IMR-90 (cell line): ENCODE results near the gene NKX2-3. TPM values are rescaled to one million over a fixed set of nuclear protein-coding genes. Genes with fewer than 3 reads are reported as not detected.

Source experiments
- ATAC-seq: fragments of 200-7000 bp; cut with Tn5 transposase; 2 replicates; pipeline ENCODE4 v1.9.1; 2020; ENCODE audit warnings: low read depth, mild to moderate bottlenecking, moderate library complexity
- BruUV-seq: library from RNA; stranded (reverse); fragments of 400-500 nt; replicated peaks from 2 replicates; lab custom pipeline; 2021; lab: Mats Ljungman, UMichigan
- CTCF ChIA-PET: fragments of 300-600 bp; formaldehyde crosslinking; extraction: SDS; loops from one replicate; lab custom pipeline; 2021; ENCODE audit warnings: antibody characterized with exemption; lab: Yijun Ruan, JAX
- POLR2A ChIA-PET: fragments of 300-600 bp; sonication (Branson Sonifier 250); formaldehyde crosslinking; loops from one replicate; lab custom pipeline; 2022; ENCODE audit warnings: antibody characterized with exemption; ENCODE audit not compliant: unreplicated experiment; lab: Charles Lee
- DNase-seq: peaks from one replicate; pipeline ENCODE4 v3.0.0; 2013
- H2AFZ ChIP-seq: replicated peaks from 2 replicates; pipeline ENCODE3; 2013; ENCODE audit warnings: low read length, mild to moderate bottlenecking; ENCODE audit not compliant: poor library complexity
- H2AK5ac ChIP-seq: 2 replicates; pipeline ENCODE4 v1.6.1; 2013; ENCODE audit warnings: low read depth, low read length, inconsistent platforms
- H2AK9ac ChIP-seq: replicated peaks from 2 replicates; pipeline ENCODE3; 2013; ENCODE audit warnings: mild to moderate bottlenecking, low read depth, low read length, moderate library complexity; ENCODE audit not compliant: poor library complexity
- H2BK120ac ChIP-seq: 2 replicates; pipeline ENCODE4 v1.6.1; 2013; ENCODE audit warnings: low read depth, low read length, inconsistent platforms
- H2BK15ac ChIP-seq: 3 replicates; pipeline ENCODE4 v1.6.1; 2013; ENCODE audit warnings: low read depth, low read length, inconsistent platforms
- H2BK20ac ChIP-seq: 2 replicates; pipeline ENCODE4 v1.6.1; 2013; ENCODE audit warnings: low read depth, mild to moderate bottlenecking, inconsistent platforms, low read length, moderate library complexity
- H2BK5ac ChIP-seq: 2 replicates; pipeline ENCODE4 v1.6.1; 2013; ENCODE audit warnings: mild to moderate bottlenecking, low read depth, low read length, inconsistent platforms; ENCODE audit not compliant: poor library complexity, severe bottlenecking
- H3K14ac ChIP-seq: replicated peaks from 2 replicates; pipeline ENCODE4 v1.6.1; 2013; ENCODE audit warnings: low read depth, low read length, inconsistent platforms
- H3K18ac ChIP-seq: 2 replicates; pipeline ENCODE4 v1.6.1; 2013; ENCODE audit warnings: low read depth, low read length, control low read depth
- H3K23ac ChIP-seq: 2 replicates; pipeline ENCODE4 v1.6.1; 2013; ENCODE audit warnings: low read depth, low read length, inconsistent platforms
- H3K27ac ChIP-seq: 2 replicates; pipeline ENCODE4 v1.5.1; 2013; ENCODE audit warnings: mild to moderate bottlenecking, control low read depth, low read length; ENCODE audit not compliant: insufficient read depth
- H3K27me3 ChIP-seq: 2 replicates; pipeline ENCODE4 v1.6.1; 2013; ENCODE audit warnings: low read length; ENCODE audit not compliant: control insufficient read depth, insufficient read depth
- H3K36me3 ChIP-seq: 2 replicates; pipeline ENCODE4 v1.6.1; 2013; ENCODE audit warnings: low read length, mixed read lengths; ENCODE audit not compliant: control insufficient read depth, insufficient read depth
- H3K4ac ChIP-seq: 2 replicates; pipeline ENCODE4 v1.6.1; 2013; ENCODE audit warnings: low read depth, low read length, inconsistent platforms
- H3K4me1 ChIP-seq: 2 replicates; pipeline ENCODE4 v1.6.1; 2013; ENCODE audit warnings: low read length, mixed read lengths; ENCODE audit not compliant: control insufficient read depth, insufficient read depth
- H3K4me2 ChIP-seq: 2 replicates; pipeline ENCODE4 v1.6.1; 2013; ENCODE audit warnings: low read depth, mild to moderate bottlenecking, control low read depth, low read length, moderate library complexity
- H3K4me3 ChIP-seq: 2 replicates; pipeline ENCODE4 v1.5.1; 2013; ENCODE audit warnings: low read depth, mild to moderate bottlenecking, control low read depth, low read length, moderate library complexity; ENCODE audit not compliant: insufficient read depth
- H3K56ac ChIP-seq: 2 replicates; pipeline ENCODE4 v1.6.1; 2013; ENCODE audit warnings: low read length, inconsistent platforms; ENCODE audit not compliant: insufficient read depth; ENCODE audit errors: extremely low read depth
- H3K79me1 ChIP-seq, 2 experiments: 2 replicates each; pipeline ENCODE4 v1.6.1; 2013; ENCODE audit warnings: low read length in 2 of 2, inconsistent platforms in 1 of 2, low read depth in 1 of 2
- H3K9ac ChIP-seq: 2 replicates; pipeline ENCODE4 v1.6.1; 2013; ENCODE audit warnings: low read depth, low read length, control low read depth
- H3K9me1 ChIP-seq: 2 replicates; pipeline ENCODE4 v1.6.1; 2013; ENCODE audit warnings: low read length, inconsistent platforms; ENCODE audit not compliant: insufficient read depth
- H3K9me3 ChIP-seq: 2 replicates; pipeline ENCODE4 v1.6.1; 2013; ENCODE audit warnings: low read length; ENCODE audit not compliant: control insufficient read depth, insufficient read depth
- H4K20me1 ChIP-seq: 2 replicates; pipeline ENCODE4 v1.6.1; 2013; ENCODE audit warnings: low read length, inconsistent platforms; ENCODE audit not compliant: insufficient read depth
- H4K5ac ChIP-seq: 2 replicates; pipeline ENCODE4 v1.6.1; 2013; ENCODE audit warnings: mild to moderate bottlenecking, low read depth, low read length, control low read depth
- H4K8ac ChIP-seq, 2 experiments: 2 replicates each; pipeline ENCODE4 v1.6.1; 2013; ENCODE audit warnings: low read depth in 2 of 2, low read length in 2 of 2, control low read depth in 1 of 2, inconsistent platforms in 1 of 2
- H4K91ac ChIP-seq: 2 replicates; pipeline ENCODE4 v1.6.1; 2013; ENCODE audit warnings: low read depth, low read length, inconsistent platforms; ENCODE audit not compliant: insufficient read depth
- BHLHE40 ChIP-seq: fragments of 150-350 bp; IDR thresholded peaks from 2 replicates; pipeline ENCODE4 v1.6.1; 2016; ENCODE audit warnings: mild to moderate bottlenecking, low read depth, low read length
- MAFK ChIP-seq: IDR thresholded peaks from 2 replicates; pipeline ENCODE4 v1.6.1; 2012; ENCODE audit warnings: low read depth, low read length, improper control_type of control experiment
- NFE2L2 ChIP-seq: fragments of 150-350 bp; IDR thresholded peaks from 2 replicates; pipeline ENCODE4 v1.6.1; 2016; ENCODE audit warnings: low read depth, mild to moderate bottlenecking, low read length
- RAD21 ChIP-seq: IDR thresholded peaks from 2 replicates; pipeline ENCODE4 v1.6.1; 2012; ENCODE audit warnings: low read length, improper control_type of control experiment
- SMC3 ChIP-seq: fragments of 150-350 bp; IDR thresholded peaks from 2 replicates; pipeline ENCODE4 v1.6.1; 2016; ENCODE audit warnings: low read depth, mild to moderate bottlenecking, antibody characterized with exemption, low read length, moderate library complexity
- WGBS, 2 experiments: methylation state at CpG; one replicate each; pipeline versions ENCODE4 v1.1.5 to v1.1.7; 2013; ENCODE audit warnings: missing lambda C conversion rate in 2 of 2; ENCODE audit not compliant: insufficient read length in 1 of 2; ENCODE audit errors: extremely low coverage in 2 of 2; 5-methylcytosine and 5-hydroxymethylcytosine counted together
- dilution Hi-C: fragments of 300-500 bp; cut with HindIII; formaldehyde crosslinking; loops from one replicate; pipeline ENCODE4 v1.14.3; 2018; ENCODE audit warnings: low sequenced_read_pairs; ENCODE audit not compliant: unreplicated experiment
- in situ Hi-C: fragments of 300-500 bp; cut with MboI; formaldehyde crosslinking; loops from 3 replicates; pipeline ENCODE4 v1.14.3; 2019; ENCODE audit warnings: low sequenced_read_pairs, inconsistent platforms, mixed read lengths
- intact Hi-C: fragments of 100-400 bp; cut with micrococcal nuclease; formaldehyde crosslinking; loops from 2 replicates; pipeline ENCODE4 v1.10.0; 2022
- polyA plus RNA-seq, 3 experiments: library from polyadenylated mRNA; depleted of rRNA; stranded (reverse); fragments of >200 nt; gene quantifications; 2 replicates each; pipeline ENCODE4 v1.2.3, GENCODE V29; 2012; ENCODE audit warnings: low replicate concordance in 1 of 3
- total RNA-seq: library from RNA; depleted of rRNA; stranded (reverse); fragments of >200 nt; gene quantifications from 2 replicates; pipeline ENCODE4 v1.2.3, GENCODE V29; 2012

The NKX2-3 gene
- total and polyA plus RNA-seq, 2 of the 4 experiments (the other 2 are of a cell fraction): not detected

- Histone ChIP-seq H3K79me1 (no peaks in the 10 kb centered on the region), H3K14ac (no peak overlapping the region), H4K91ac (no peak overlapping the region), H3K9me3 (no peaks in the 10 kb centered on the region), H2AFZ (no peak overlapping the region), H4K8ac (no peak overlapping the region), H3K18ac (no peak overlapping the region), H3K4me1 (no peaks in the 10 kb centered on the region), H3K27ac (no peak overlapping the region), H3K36me3 (no peaks in the 10 kb centered on the region), H3K4ac (no peak overlapping the region), H4K5ac (no peak overlapping the region), H3K4me3 (no peak overlapping the region), H2BK5ac (no peak overlapping the region), H3K27me3 (peaks cover 37% of the 10 kb centered on the region), H3K4me2 (no peak overlapping the region), H2AK9ac (no peak overlapping the region), H3K9me1 (no peaks in the 10 kb centered on the region), H2BK120ac (no peak overlapping the region), H2AK5ac (no peak overlapping the region), H2BK15ac (no peak overlapping the region), H3K56ac (no peak overlapping the region), H3K9ac (no peak overlapping the region), H3K23ac (no peak overlapping the region), H4K20me1 (no peaks in the 10 kb centered on the region), H2BK20ac (no peak overlapping the region)
- in situ Hi-C loops (no loop called here), intact Hi-C loops (no loop called here), dilution Hi-C loops (no loop called here)
- ATAC-seq: no peak
- TF ChIP-seq SMC3: no peak
- no peak for TF ChIP-seq NFE2L2
- TF ChIP-seq MAFK: no peak
- no peak for TF ChIP-seq BHLHE40
- TF ChIP-seq RAD21: no peak
- WGBS, 2 experiments: no CpG with 5 or more reads among the region's 1 CpG
- BruUV-seq: no TSS peak
- ChIA-PET POLR2A (no interaction called here), CTCF (no interaction called here)
- DNase-seq: no peak
Measured at GRCh38 chr10:99579971-99580370, 47.2 kb downstream of the NKX2-3 start.
